Gastrocnemius medialis (tissue), 4 donors: ENCODE results near the gene S100A1.
"Not testable (repeated sequence)": the region's sequence is repeated elsewhere in the genome, so short reads cannot be mapped to it uniquely, and the experiment has no call there.

Experiments used
- CTCF ChIP-seq, 5 experiments: fragments of 450-650 bp in 3 of 5; fragments of 200-600 bp in 2 of 5; sonication (generic) in 2 of 5; IDR thresholded peaks in 4 of 5; conservative IDR thresholded peaks in 1 of 5; 1 replicate in 4 of 5; 2 replicates in 1 of 5; pipeline ENCODE4 v1.5.1; 2016 to 2019; ENCODE audit warnings: antibody characterized with exemption in 5 of 5, mild to moderate bottlenecking in 3 of 5, moderate library complexity in 3 of 5
- POLR2A ChIP-seq, 2 donors: fragments of 450-650 bp; IDR thresholded peaks; one replicate each; pipeline ENCODE4 v1.6.1; 2017; ENCODE audit warnings: antibody characterized with exemption in 2 of 2, mild to moderate bottlenecking in 2 of 2, moderate library complexity in 2 of 2

GRCh38 chr1:153668672-153669071 is 40.4 kb downstream of the S100A1 start:
- TF ChIP-seq CTCF (IDR thresholded peaks at IDR 0.05 in 4 of 5, conservative IDR thresholded peaks at IDR 0.05 in 1 of 5); POLR2A (IDR thresholded peaks at IDR 0.05): not testable (repeated sequence)
